Erythroblast (primary cell): Measurements from ENCODE around the gene CCDC43.

Experiments used
- GATA1 ChIP-seq: IDR thresholded peaks from 2 replicates; pipeline ENCODE4 v1.6.1; 2011; ENCODE audit warnings: low read depth, mild to moderate bottlenecking, control low read depth, low read length, moderate library complexity
- POLR2A ChIP-seq: IDR thresholded peaks from 2 replicates; pipeline ENCODE4 v1.6.1; 2011; ENCODE audit warnings: mild to moderate bottlenecking, low read length

DNA sequence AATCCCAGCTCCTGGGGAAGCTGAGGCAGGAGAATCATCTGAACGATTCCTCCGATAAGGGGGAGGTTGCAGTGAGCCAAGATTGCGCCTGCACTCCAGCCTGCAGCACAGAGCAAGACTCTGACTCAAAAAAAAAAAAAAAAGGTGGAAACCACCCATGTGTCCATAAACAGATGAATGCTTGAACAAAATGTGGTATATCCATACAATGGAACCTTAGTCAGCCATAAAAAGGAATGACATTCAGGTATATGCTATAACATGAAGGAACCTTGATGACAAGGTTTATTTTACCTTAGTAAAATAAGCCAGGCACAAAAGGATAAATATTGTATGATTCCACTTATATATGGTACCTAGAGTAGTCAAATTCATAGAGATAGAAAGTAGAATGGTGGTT, 36.2 kb downstream of the CCDC43 start:
- no peak for TF ChIP-seq POLR2A
- TF ChIP-seq GATA1: no peak
